IMR-90 (cell line): ENCODE results near the gene SHC2. TPM values are rescaled to one million over a fixed set of nuclear protein-coding genes. Genes with fewer than 3 reads are reported as not detected.

Experiments used
- ATAC-seq: fragments of 200-7000 bp; cut with Tn5 transposase; 2 replicates; pipeline ENCODE4 v1.9.1; 2020; ENCODE audit warnings: low read depth, mild to moderate bottlenecking, moderate library complexity
- BruUV-seq: library from RNA; stranded (reverse); fragments of 400-500 nt; replicated peaks from 2 replicates; lab custom pipeline; 2021; lab: Mats Ljungman, UMichigan
- CTCF ChIA-PET: fragments of 300-600 bp; formaldehyde crosslinking; extraction: SDS; loops from one replicate; lab custom pipeline; 2021; ENCODE audit warnings: antibody characterized with exemption; lab: Yijun Ruan, JAX
- POLR2A ChIA-PET: fragments of 300-600 bp; sonication (Branson Sonifier 250); formaldehyde crosslinking; loops from one replicate; lab custom pipeline; 2022; ENCODE audit warnings: antibody characterized with exemption; ENCODE audit not compliant: unreplicated experiment; lab: Charles Lee
- DNase-seq: peaks from one replicate; pipeline ENCODE4 v3.0.0; 2013
- H2AFZ ChIP-seq: replicated peaks from 2 replicates; pipeline ENCODE3; 2013; ENCODE audit warnings: low read length, mild to moderate bottlenecking; ENCODE audit not compliant: poor library complexity
- H2AK5ac ChIP-seq: 2 replicates; pipeline ENCODE4 v1.6.1; 2013; ENCODE audit warnings: low read depth, low read length, inconsistent platforms
- H2AK9ac ChIP-seq: replicated peaks from 2 replicates; pipeline ENCODE3; 2013; ENCODE audit warnings: mild to moderate bottlenecking, low read depth, low read length, moderate library complexity; ENCODE audit not compliant: poor library complexity
- H2BK120ac ChIP-seq: 2 replicates; pipeline ENCODE4 v1.6.1; 2013; ENCODE audit warnings: low read depth, low read length, inconsistent platforms
- H2BK15ac ChIP-seq: 3 replicates; pipeline ENCODE4 v1.6.1; 2013; ENCODE audit warnings: low read depth, low read length, inconsistent platforms
- H2BK20ac ChIP-seq: 2 replicates; pipeline ENCODE4 v1.6.1; 2013; ENCODE audit warnings: low read depth, mild to moderate bottlenecking, inconsistent platforms, low read length, moderate library complexity
- H2BK5ac ChIP-seq: 2 replicates; pipeline ENCODE4 v1.6.1; 2013; ENCODE audit warnings: mild to moderate bottlenecking, low read depth, low read length, inconsistent platforms; ENCODE audit not compliant: poor library complexity, severe bottlenecking
- H3K14ac ChIP-seq: replicated peaks from 2 replicates; pipeline ENCODE4 v1.6.1; 2013; ENCODE audit warnings: low read depth, low read length, inconsistent platforms
- H3K18ac ChIP-seq: 2 replicates; pipeline ENCODE4 v1.6.1; 2013; ENCODE audit warnings: low read depth, low read length, control low read depth
- H3K23ac ChIP-seq: 2 replicates; pipeline ENCODE4 v1.6.1; 2013; ENCODE audit warnings: low read depth, low read length, inconsistent platforms
- H3K27ac ChIP-seq: 2 replicates; pipeline ENCODE4 v1.5.1; 2013; ENCODE audit warnings: mild to moderate bottlenecking, control low read depth, low read length; ENCODE audit not compliant: insufficient read depth
- H3K27me3 ChIP-seq: 2 replicates; pipeline ENCODE4 v1.6.1; 2013; ENCODE audit warnings: low read length; ENCODE audit not compliant: control insufficient read depth, insufficient read depth
- H3K36me3 ChIP-seq: 2 replicates; pipeline ENCODE4 v1.6.1; 2013; ENCODE audit warnings: low read length, mixed read lengths; ENCODE audit not compliant: control insufficient read depth, insufficient read depth
- H3K4ac ChIP-seq: 2 replicates; pipeline ENCODE4 v1.6.1; 2013; ENCODE audit warnings: low read depth, low read length, inconsistent platforms
- H3K4me1 ChIP-seq: 2 replicates; pipeline ENCODE4 v1.6.1; 2013; ENCODE audit warnings: low read length, mixed read lengths; ENCODE audit not compliant: control insufficient read depth, insufficient read depth
- H3K4me2 ChIP-seq: 2 replicates; pipeline ENCODE4 v1.6.1; 2013; ENCODE audit warnings: low read depth, mild to moderate bottlenecking, control low read depth, low read length, moderate library complexity
- H3K4me3 ChIP-seq: 2 replicates; pipeline ENCODE4 v1.5.1; 2013; ENCODE audit warnings: low read depth, mild to moderate bottlenecking, control low read depth, low read length, moderate library complexity; ENCODE audit not compliant: insufficient read depth
- H3K56ac ChIP-seq: 2 replicates; pipeline ENCODE4 v1.6.1; 2013; ENCODE audit warnings: low read length, inconsistent platforms; ENCODE audit not compliant: insufficient read depth; ENCODE audit errors: extremely low read depth
- H3K79me1 ChIP-seq, 2 experiments: 2 replicates each; pipeline ENCODE4 v1.6.1; 2013; ENCODE audit warnings: low read length in 2 of 2, inconsistent platforms in 1 of 2, low read depth in 1 of 2
- H3K9ac ChIP-seq: 2 replicates; pipeline ENCODE4 v1.6.1; 2013; ENCODE audit warnings: low read depth, low read length, control low read depth
- H3K9me1 ChIP-seq: 2 replicates; pipeline ENCODE4 v1.6.1; 2013; ENCODE audit warnings: low read length, inconsistent platforms; ENCODE audit not compliant: insufficient read depth
- H3K9me3 ChIP-seq: 2 replicates; pipeline ENCODE4 v1.6.1; 2013; ENCODE audit warnings: low read length; ENCODE audit not compliant: control insufficient read depth, insufficient read depth
- H4K20me1 ChIP-seq: 2 replicates; pipeline ENCODE4 v1.6.1; 2013; ENCODE audit warnings: low read length, inconsistent platforms; ENCODE audit not compliant: insufficient read depth
- H4K5ac ChIP-seq: 2 replicates; pipeline ENCODE4 v1.6.1; 2013; ENCODE audit warnings: mild to moderate bottlenecking, low read depth, low read length, control low read depth
- H4K8ac ChIP-seq, 2 experiments: 2 replicates each; pipeline ENCODE4 v1.6.1; 2013; ENCODE audit warnings: low read depth in 2 of 2, low read length in 2 of 2, control low read depth in 1 of 2, inconsistent platforms in 1 of 2
- H4K91ac ChIP-seq: 2 replicates; pipeline ENCODE4 v1.6.1; 2013; ENCODE audit warnings: low read depth, low read length, inconsistent platforms; ENCODE audit not compliant: insufficient read depth
- BHLHE40 ChIP-seq: fragments of 150-350 bp; IDR thresholded peaks from 2 replicates; pipeline ENCODE4 v1.6.1; 2016; ENCODE audit warnings: mild to moderate bottlenecking, low read depth, low read length
- CHD1 ChIP-seq: IDR thresholded peaks from 2 replicates; pipeline ENCODE4 v1.6.1; 2012; ENCODE audit warnings: low read depth, low read length, improper control_type of control experiment
- FOS ChIP-seq: fragments of 150-350 bp; IDR thresholded peaks from 2 replicates; pipeline ENCODE4 v1.6.1; 2016; ENCODE audit warnings: low read depth, low read length
- MAFK ChIP-seq: IDR thresholded peaks from 2 replicates; pipeline ENCODE4 v1.6.1; 2012; ENCODE audit warnings: low read depth, low read length, improper control_type of control experiment
- MAZ ChIP-seq: IDR thresholded peaks from 2 replicates; pipeline ENCODE4 v1.6.1; 2012; ENCODE audit warnings: low read depth, mild to moderate bottlenecking, low read length, improper control_type of control experiment, moderate library complexity, borderline replicate concordance
- MXI1 ChIP-seq: IDR thresholded peaks from 2 replicates; pipeline ENCODE4 v1.6.1; 2012; ENCODE audit warnings: low read depth, mild to moderate bottlenecking, low read length, moderate library complexity, borderline replicate concordance
- NFE2L2 ChIP-seq: fragments of 150-350 bp; IDR thresholded peaks from 2 replicates; pipeline ENCODE4 v1.6.1; 2016; ENCODE audit warnings: low read depth, mild to moderate bottlenecking, low read length
- POLR2A ChIP-seq: IDR thresholded peaks from 2 replicates; pipeline ENCODE4 v1.6.1; 2012; ENCODE audit warnings: mild to moderate bottlenecking, low read depth, low read length
- RAD21 ChIP-seq: IDR thresholded peaks from 2 replicates; pipeline ENCODE4 v1.6.1; 2012; ENCODE audit warnings: low read length, improper control_type of control experiment
- RCOR1 ChIP-seq: IDR thresholded peaks from 2 replicates; pipeline ENCODE4 v1.6.1; 2012; ENCODE audit warnings: mild to moderate bottlenecking, low read length, improper control_type of control experiment; ENCODE audit not compliant: insufficient replicate concordance
- RFX5 ChIP-seq: IDR thresholded peaks from 2 replicates; pipeline ENCODE4 v1.8.0; 2012; ENCODE audit warnings: low read depth, mild to moderate bottlenecking, low read length, moderate library complexity
- SMC3 ChIP-seq: fragments of 150-350 bp; IDR thresholded peaks from 2 replicates; pipeline ENCODE4 v1.6.1; 2016; ENCODE audit warnings: low read depth, mild to moderate bottlenecking, antibody characterized with exemption, low read length, moderate library complexity
- WGBS, 2 experiments: methylation state at CpG; one replicate each; pipeline versions ENCODE4 v1.1.5 to v1.1.7; 2013; ENCODE audit warnings: missing lambda C conversion rate in 2 of 2; ENCODE audit not compliant: insufficient read length in 1 of 2; ENCODE audit errors: extremely low coverage in 2 of 2; 5-methylcytosine and 5-hydroxymethylcytosine counted together
- dilution Hi-C: fragments of 300-500 bp; cut with HindIII; formaldehyde crosslinking; loops from one replicate; pipeline ENCODE4 v1.14.3; 2018; ENCODE audit warnings: low sequenced_read_pairs; ENCODE audit not compliant: unreplicated experiment
- in situ Hi-C: fragments of 300-500 bp; cut with MboI; formaldehyde crosslinking; loops from 3 replicates; pipeline ENCODE4 v1.14.3; 2019; ENCODE audit warnings: low sequenced_read_pairs, inconsistent platforms, mixed read lengths
- intact Hi-C: fragments of 100-400 bp; cut with micrococcal nuclease; formaldehyde crosslinking; loops from 2 replicates; pipeline ENCODE4 v1.10.0; 2022
- polyA plus RNA-seq, 3 experiments: library from polyadenylated mRNA; depleted of rRNA; stranded (reverse); fragments of >200 nt; gene quantifications; 2 replicates each; pipeline ENCODE4 v1.2.3, GENCODE V29; 2012; ENCODE audit warnings: low replicate concordance in 1 of 3
- total RNA-seq: library from RNA; depleted of rRNA; stranded (reverse); fragments of >200 nt; gene quantifications from 2 replicates; pipeline ENCODE4 v1.2.3, GENCODE V29; 2012
- TF ChIP-seq, protein P1 (sequence below): fragments of 150-350 bp; IDR thresholded peaks from 2 replicates; pipeline ENCODE4 v1.6.1; 2016; ENCODE audit warnings: low read depth, mild to moderate bottlenecking, low read length, moderate library complexity, borderline replicate concordance
- TF ChIP-seq, protein P2 (sequence below): conservative IDR thresholded peaks from 2 replicates; pipeline ENCODE4 v1.5.1; 2012; ENCODE audit warnings: mild to moderate bottlenecking, low read depth, low read length, improper control_type of control experiment
- TF ChIP-seq, protein P3 (sequence below): fragments of 150-350 bp; IDR thresholded peaks from 2 replicates; pipeline ENCODE4 v1.6.1; 2017; ENCODE audit warnings: mild to moderate bottlenecking, antibody characterized with exemption, low read length, low read depth

The SHC2 gene
- total and polyA plus RNA-seq, 2 of the 4 experiments (the other 2 are of a cell fraction): 0.68 TPM; not detected in 1

DNA sequence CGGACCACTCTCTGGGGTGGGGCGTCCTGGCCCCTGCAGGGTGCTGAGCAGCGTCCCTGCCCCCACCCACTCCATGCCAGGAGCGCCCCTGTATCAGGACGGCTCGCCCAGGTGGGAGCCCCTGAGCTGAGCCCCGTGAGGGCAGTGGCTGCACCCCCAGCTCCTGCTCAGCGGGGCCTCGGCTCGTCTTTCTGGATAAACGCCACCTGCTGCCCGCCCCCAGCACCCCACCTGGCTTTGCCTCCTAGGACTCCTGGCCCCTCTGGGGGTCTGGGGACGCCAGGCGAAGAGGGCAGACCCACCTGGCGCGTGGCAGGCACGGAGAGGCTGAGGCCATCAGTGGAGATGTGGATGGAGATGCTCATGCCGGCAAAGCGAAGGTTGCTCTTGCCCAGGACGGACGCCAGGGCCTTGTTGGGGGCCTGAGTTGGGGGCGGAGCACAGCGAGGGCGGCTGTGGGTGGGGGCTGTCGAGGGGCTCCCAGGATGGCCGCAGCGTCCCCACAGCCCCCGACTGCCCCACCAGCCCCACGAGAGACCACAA, 22.3 kb downstream of the SHC2 start:
- no peak for DNase-seq
- no peaks in the 10 kb centered on the region for H3K36me3 ChIP-seq
- H3K4me3 ChIP-seq: no peak overlapping the region
- H3K18ac ChIP-seq: no peak overlapping the region
- no peak overlapping the region for H3K23ac ChIP-seq
- H2AFZ ChIP-seq: no peak overlapping the region
- no peak overlapping the region for H2BK5ac ChIP-seq
- intact Hi-C loops: no loop called here
- ATAC-seq: no peak
- no peaks in the 10 kb centered on the region for H3K4me1 ChIP-seq
- no peak overlapping the region for H2BK15ac ChIP-seq
- no TSS peak for BruUV-seq
- ChIA-PET POLR2A (no interaction called here), CTCF (no interaction called here)
- H4K91ac ChIP-seq: no peak overlapping the region
- dilution Hi-C loops: no loop called here
- H4K8ac ChIP-seq: no peak overlapping the region
- no peak overlapping the region for H2BK120ac ChIP-seq
- in situ Hi-C loops: no loop called here
- H3K14ac ChIP-seq: no peak overlapping the region
- no peak overlapping the region for H2AK9ac ChIP-seq
- no peak overlapping the region for H3K4me2 ChIP-seq
- H3K9me1 ChIP-seq: no peaks in the 10 kb centered on the region
- H3K27me3 ChIP-seq: no peaks in the 10 kb centered on the region; the same call in 1 of the 2 replicates
- no peak overlapping the region for H3K9ac ChIP-seq
- H3K56ac ChIP-seq: no peak overlapping the region
- H2AK5ac ChIP-seq: no peak overlapping the region
- H3K79me1 ChIP-seq: no peaks in the 10 kb centered on the region
- TF ChIP-seq, protein P1, sequence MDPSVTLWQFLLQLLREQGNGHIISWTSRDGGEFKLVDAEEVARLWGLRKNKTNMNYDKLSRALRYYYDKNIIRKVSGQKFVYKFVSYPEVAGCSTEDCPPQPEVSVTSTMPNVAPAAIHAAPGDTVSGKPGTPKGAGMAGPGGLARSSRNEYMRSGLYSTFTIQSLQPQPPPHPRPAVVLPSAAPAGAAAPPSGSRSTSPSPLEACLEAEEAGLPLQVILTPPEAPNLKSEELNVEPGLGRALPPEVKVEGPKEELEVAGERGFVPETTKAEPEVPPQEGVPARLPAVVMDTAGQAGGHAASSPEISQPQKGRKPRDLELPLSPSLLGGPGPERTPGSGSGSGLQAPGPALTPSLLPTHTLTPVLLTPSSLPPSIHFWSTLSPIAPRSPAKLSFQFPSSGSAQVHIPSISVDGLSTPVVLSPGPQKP: no peak
- TF ChIP-seq MAFK (no peak), RAD21 (no peak), MAZ (no peak), FOS (no peak), CHD1 (no peak), SMC3 (no peak), POLR2A (no peak), BHLHE40 (no peak), MXI1 (no peak), RCOR1 (no peak), RFX5 (no peak), NFE2L2 (no peak)
- TF ChIP-seq, protein P2, sequence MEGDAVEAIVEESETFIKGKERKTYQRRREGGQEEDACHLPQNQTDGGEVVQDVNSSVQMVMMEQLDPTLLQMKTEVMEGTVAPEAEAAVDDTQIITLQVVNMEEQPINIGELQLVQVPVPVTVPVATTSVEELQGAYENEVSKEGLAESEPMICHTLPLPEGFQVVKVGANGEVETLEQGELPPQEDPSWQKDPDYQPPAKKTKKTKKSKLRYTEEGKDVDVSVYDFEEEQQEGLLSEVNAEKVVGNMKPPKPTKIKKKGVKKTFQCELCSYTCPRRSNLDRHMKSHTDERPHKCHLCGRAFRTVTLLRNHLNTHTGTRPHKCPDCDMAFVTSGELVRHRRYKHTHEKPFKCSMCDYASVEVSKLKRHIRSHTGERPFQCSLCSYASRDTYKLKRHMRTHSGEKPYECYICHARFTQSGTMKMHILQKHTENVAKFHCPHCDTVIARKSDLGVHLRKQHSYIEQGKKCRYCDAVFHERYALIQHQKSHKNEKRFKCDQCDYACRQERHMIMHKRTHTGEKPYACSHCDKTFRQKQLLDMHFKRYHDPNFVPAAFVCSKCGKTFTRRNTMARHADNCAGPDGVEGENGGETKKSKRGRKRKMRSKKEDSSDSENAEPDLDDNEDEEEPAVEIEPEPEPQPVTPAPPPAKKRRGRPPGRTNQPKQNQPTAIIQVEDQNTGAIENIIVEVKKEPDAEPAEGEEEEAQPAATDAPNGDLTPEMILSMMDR: no peak
- TF ChIP-seq, protein P3, sequence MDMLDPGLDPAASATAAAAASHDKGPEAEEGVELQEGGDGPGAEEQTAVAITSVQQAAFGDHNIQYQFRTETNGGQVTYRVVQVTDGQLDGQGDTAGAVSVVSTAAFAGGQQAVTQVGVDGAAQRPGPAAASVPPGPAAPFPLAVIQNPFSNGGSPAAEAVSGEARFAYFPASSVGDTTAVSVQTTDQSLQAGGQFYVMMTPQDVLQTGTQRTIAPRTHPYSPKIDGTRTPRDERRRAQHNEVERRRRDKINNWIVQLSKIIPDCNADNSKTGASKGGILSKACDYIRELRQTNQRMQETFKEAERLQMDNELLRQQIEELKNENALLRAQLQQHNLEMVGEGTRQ: no peak
- peaks cover 12% of the 10 kb centered on the region for H3K9me3 ChIP-seq
- 60% methylated on average over 1 of the region's 29 CpGs; no CpG with 5 or more reads in 1 of the 2 experiments for WGBS, 2 experiments
- no peak overlapping the region for H3K27ac ChIP-seq
- no peak overlapping the region for H2BK20ac ChIP-seq
- H4K5ac ChIP-seq: no peak overlapping the region
- no peak overlapping the region for H3K4ac ChIP-seq
- H4K20me1 ChIP-seq: no peaks in the 10 kb centered on the region
